ENCODE data around the gene ZNF143.

DNA sequence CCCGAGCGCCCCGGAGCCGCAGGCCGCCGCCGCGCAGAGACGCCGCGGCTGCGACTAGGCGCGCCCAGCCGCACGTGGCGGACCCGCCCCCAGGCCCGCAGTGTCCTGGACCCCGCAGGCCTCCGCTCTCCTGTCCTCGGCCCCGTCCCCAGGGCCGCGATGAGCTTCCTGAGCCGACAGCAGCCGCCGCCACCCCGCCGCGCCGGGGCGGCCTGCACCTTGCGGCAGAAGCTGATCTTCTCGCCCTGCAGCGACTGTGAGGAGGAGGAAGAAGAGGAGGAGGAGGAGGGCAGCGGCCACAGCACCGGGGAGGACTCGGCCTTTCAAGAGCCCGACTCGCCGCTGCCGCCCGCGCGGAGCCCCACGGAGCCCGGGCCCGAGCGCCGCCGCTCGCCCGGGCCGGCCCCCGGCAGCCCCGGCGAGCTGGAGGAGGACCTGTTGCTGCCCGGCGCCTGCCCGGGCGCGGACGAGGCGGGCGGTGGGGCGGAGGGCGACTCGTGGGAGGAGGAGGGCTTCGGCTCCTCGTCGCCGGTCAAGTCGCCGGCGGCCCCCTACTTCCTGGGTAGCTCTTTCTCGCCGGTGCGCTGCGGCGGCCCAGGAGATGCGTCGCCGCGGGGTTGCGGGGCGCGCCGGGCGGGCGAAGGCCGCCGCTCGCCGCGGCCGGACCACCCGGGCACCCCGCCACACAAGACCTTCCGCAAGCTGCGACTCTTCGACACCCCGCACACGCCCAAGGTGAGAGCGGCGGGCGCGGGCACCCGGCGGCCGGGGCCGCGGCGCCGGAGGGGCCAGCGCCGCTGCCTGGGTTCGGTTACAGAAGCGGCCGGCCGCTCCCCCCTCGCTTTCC is 113.2 kb downstream of the ZNF143 start:
- peak in 1 of 3 donors; percentile 9 for TF ChIP-seq POLR2A (IDR thresholded peaks at IDR 0.05)
- TF ChIP-seq, protein P1, sequence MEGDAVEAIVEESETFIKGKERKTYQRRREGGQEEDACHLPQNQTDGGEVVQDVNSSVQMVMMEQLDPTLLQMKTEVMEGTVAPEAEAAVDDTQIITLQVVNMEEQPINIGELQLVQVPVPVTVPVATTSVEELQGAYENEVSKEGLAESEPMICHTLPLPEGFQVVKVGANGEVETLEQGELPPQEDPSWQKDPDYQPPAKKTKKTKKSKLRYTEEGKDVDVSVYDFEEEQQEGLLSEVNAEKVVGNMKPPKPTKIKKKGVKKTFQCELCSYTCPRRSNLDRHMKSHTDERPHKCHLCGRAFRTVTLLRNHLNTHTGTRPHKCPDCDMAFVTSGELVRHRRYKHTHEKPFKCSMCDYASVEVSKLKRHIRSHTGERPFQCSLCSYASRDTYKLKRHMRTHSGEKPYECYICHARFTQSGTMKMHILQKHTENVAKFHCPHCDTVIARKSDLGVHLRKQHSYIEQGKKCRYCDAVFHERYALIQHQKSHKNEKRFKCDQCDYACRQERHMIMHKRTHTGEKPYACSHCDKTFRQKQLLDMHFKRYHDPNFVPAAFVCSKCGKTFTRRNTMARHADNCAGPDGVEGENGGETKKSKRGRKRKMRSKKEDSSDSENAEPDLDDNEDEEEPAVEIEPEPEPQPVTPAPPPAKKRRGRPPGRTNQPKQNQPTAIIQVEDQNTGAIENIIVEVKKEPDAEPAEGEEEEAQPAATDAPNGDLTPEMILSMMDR (IDR thresholded peaks at IDR 0.05): peak in 1 of 7 experiments; percentile 13
